ACC112 (cell line): ENCODE measurements around the gene UBE2H.

Experiments
- H2AFZ ChIP-seq: fragments of 200-600 bp; sonication (generic); one replicate; pipeline ENCODE4 v1.6.0; 2017; ENCODE audit warnings: antibody characterized with exemption, low read length; ENCODE audit not compliant: unreplicated experiment
- H3K27ac ChIP-seq: fragments of 200-600 bp; sonication (generic); 2 replicates; pipeline ENCODE4 v1.5.1; 2014; ENCODE audit warnings: low read depth, mild to moderate bottlenecking, antibody characterized with exemption, low read length, moderate library complexity
- H3K27me3 ChIP-seq: fragments of 200-600 bp; sonication (generic); 2 replicates; pipeline ENCODE4 v1.6.1; 2014; ENCODE audit warnings: mild to moderate bottlenecking, antibody characterized with exemption, low read length, moderate library complexity, mixed read lengths; ENCODE audit not compliant: insufficient read depth
- H3K36me3 ChIP-seq: fragments of 200-600 bp; sonication (generic); 2 replicates; pipeline ENCODE4 v1.6.1; 2016; ENCODE audit warnings: mild to moderate bottlenecking, antibody characterized with exemption, low read length, moderate library complexity, mixed read lengths; ENCODE audit not compliant: insufficient read depth
- H3K4me1 ChIP-seq: fragments of 200-600 bp; sonication (generic); one replicate; pipeline ENCODE4 v1.6.1; 2016; ENCODE audit warnings: low read length, mixed read lengths; ENCODE audit not compliant: insufficient read depth, unreplicated experiment, control insufficient read depth
- H3K4me3 ChIP-seq: fragments of 200-600 bp; sonication (generic); 2 replicates; pipeline ENCODE4 v1.5.1; 2014; ENCODE audit warnings: mild to moderate bottlenecking, low read depth, low read length
- H3K79me2 ChIP-seq: fragments of 200-600 bp; sonication (generic); one replicate; pipeline ENCODE4 v1.6.0; 2016; ENCODE audit warnings: low read length; ENCODE audit not compliant: control insufficient read depth, unreplicated experiment, insufficient read depth

Gene UBE2H

GRCh38 chr7:129786825-129787563 lies 165.8 kb downstream of the UBE2H start:
- no peak overlapping the region for H3K27ac ChIP-seq
- H3K36me3 ChIP-seq, result no peaks in the 10 kb centered on the region
- no peaks in the 10 kb centered on the region for H3K4me1 ChIP-seq
- no peak overlapping the region for H3K4me3 ChIP-seq
- no peak overlapping the region for H2AFZ ChIP-seq
- H3K79me2 ChIP-seq, result no peaks in the 10 kb centered on the region
- H3K27me3 ChIP-seq, result peaks cover 44% of the 10 kb centered on the region

DNA sequence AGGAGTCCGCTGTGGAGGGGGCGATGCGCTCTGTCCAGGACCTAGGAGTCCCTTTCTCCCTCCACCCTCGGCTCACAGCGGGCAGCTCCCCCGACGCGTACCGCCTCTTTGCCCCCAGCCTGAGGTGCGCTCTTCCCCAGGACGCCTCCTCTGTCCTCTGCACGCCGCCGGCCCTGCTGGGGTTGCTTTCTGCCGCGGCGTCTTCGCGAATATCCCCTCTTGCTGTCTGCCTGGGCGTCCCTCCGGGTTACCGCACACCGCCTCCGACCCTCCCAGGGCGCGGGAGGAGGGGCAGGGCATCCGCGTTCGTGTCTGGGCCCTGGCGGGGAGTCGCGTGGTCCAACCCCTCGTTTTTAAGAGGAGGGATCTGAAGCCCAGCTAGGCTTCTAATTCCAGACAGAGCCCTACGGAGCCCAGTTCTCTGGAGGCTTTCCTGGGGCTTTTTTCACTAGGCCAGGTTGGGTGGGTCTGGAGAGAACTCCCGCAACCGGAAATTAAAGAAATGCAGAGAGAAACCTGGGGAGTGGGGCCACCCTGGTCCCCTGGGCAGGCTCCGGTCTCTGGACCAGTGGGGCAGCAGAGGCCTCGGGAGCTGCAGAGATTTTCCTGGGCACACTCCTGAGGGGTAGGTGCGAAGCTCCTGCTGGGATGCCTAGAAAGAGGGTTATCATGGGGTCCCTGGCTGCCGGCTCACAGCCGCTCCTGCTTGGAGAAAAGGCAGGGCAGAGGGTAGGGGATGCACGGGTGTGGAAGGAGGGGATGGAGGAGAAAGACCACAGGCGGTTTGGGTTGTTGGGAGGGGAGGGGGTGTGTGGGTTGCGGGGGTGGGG lies 166.9 kb downstream of the UBE2H start:
- H3K27me3 ChIP-seq, result peaks cover 55% of the 10 kb centered on the region

DNA sequence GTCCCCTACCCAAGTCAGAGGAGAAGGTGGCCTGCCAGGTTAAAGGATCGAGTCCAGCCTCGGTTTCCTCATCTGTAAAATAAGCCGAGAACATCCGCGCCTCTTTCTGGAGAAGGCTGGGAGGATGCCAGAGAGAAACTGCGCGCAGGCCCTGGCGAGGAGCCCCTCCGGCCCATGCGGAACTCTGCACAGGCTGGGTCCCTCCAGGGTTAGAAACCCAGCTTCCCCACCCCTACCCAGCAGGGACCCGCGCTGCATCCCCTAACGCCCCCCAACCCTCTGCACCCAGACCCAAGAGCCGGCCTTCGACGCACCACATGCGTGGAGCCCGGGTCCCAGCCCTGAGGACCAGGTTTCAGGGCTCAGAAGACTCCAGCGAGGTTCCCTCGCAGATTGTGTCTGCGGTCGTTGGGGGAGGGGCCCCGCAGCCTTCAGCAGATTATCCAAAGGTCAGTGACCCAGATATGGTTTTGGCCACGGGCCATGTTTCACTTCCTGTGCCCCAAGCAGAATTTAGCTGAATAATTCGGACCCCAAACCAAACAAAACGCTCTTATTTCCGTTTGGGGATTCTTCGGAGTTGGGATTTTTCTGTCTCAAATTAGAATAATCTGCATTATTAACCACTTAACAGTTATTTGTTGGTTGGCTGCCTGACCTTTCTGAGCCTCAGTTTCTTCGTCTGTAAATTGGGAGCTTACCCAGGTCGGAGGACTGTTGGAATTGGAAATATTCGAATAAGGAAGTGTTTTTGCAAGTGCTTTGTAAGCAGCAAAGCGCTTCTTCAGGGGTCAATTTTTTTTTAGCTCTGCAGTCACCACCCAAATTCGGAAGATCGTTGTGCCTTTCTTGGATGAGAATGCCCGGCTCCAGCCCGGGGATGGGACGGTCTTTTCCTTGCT lies 167.7 kb downstream of the UBE2H start:
- Histone ChIP-seq H3K4me1 (no peaks in the 10 kb centered on the region), H3K4me3 (no peak overlapping the region), H3K79me2 (no peaks in the 10 kb centered on the region), H3K27ac (no peak overlapping the region), H3K27me3 (peaks cover 64% of the 10 kb centered on the region), H2AFZ (no peak overlapping the region), H3K36me3 (no peaks in the 10 kb centered on the region)

More for the DNA sequence above, 166.9 kb downstream of the UBE2H start:
- Histone ChIP-seq H3K36me3 (no peaks in the 10 kb centered on the region), H3K4me3 (no peak overlapping the region), H3K79me2 (no peaks in the 10 kb centered on the region), H2AFZ (no peak overlapping the region), H3K4me1 (no peaks in the 10 kb centered on the region), H3K27ac (no peak overlapping the region)

- Histone ChIP-seq H3K27ac (no peak overlapping the region), H3K4me1 (no peaks in the 10 kb centered on the region), H3K79me2 (no peaks in the 10 kb centered on the region), H3K36me3 (no peaks in the 10 kb centered on the region), H3K27me3 (peaks cover 70% of the 10 kb centered on the region), H3K4me3 (no peak overlapping the region), H2AFZ (no peak overlapping the region)
These were observed 168.3 kb downstream of the UBE2H start for GRCh38 chr7:129784437-129784782.

DNA sequence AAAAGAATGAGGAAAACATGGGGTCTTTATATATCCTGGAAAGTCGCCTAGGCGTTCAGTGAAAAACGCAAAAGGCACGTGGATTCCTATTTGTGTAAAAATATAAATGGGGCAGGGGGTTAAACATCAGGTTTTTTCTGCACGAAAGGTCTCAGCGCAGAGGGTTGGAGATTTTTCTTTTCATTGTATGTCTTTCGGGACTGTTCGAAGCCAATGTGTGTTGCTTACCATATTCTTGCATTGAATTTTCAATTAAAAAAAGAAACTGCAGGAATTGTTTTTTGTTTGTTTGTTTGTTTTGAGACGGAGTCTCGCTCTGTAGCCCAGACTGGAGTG lies 169.2 kb downstream of the UBE2H start:
- no peaks in the 10 kb centered on the region for H3K36me3 ChIP-seq
- no peaks in the 10 kb centered on the region for H3K4me1 ChIP-seq
- no peak overlapping the region for H3K27ac ChIP-seq
- peak overlapping the region; percentile 12 for H3K4me3 ChIP-seq
- H3K79me2 ChIP-seq, result no peaks in the 10 kb centered on the region
- peaks cover 79% of the 10 kb centered on the region for H3K27me3 ChIP-seq
- H2AFZ ChIP-seq, result no peak overlapping the region

DNA sequence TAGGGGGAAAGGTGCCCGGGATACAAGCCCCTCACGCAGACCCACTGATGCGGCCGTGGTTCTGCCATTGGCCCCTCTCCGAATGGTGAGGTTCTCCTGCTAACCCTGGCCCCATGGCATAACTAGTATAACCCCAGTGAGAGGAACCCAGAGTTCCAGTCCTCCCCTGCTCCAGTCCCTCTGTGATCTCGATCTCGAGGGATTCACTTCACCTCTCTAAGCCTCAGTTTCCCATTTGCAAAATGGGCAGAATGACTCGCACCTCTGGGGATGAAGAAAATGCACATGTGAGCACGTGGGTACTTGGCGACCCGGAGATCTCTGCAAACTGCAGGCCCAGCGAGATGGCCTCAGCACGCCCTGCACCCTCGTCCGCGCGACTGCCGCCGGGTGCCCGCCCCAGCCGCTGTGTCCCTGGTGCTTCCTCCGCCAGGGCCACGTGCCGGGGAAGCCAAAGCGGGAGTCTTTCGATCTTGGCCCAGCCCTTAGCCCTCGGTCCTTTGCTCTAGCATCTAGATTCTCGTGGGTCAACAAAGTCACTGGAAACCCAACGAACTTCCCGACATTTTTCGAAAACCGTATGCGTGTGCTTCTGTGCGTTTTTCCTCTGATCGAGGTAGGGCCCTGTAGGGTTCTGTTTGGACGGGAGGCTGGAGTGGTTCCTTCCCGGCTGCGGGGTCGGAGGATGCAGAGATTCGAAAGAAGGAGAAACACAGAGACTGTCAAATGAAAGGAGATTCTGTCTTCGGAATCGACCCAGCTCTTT lies 169.8 kb downstream of the UBE2H start:
- Histone ChIP-seq H3K4me3 (peak overlapping the region; percentile 12), H3K27me3 (peaks cover 84% of the 10 kb centered on the region), H3K79me2 (no peaks in the 10 kb centered on the region), H3K27ac (no peak overlapping the region), H3K4me1 (no peaks in the 10 kb centered on the region), H3K36me3 (no peaks in the 10 kb centered on the region), H2AFZ (no peak overlapping the region)

GRCh38 chr7:129781928-129782817 lies 170.6 kb downstream of the UBE2H start:
- no peak overlapping the region for H3K27ac ChIP-seq
- no peaks in the 10 kb centered on the region for H3K36me3 ChIP-seq
- H3K27me3 ChIP-seq, result peaks cover 91% of the 10 kb centered on the region
- no peaks in the 10 kb centered on the region for H3K79me2 ChIP-seq
- H3K4me1 ChIP-seq, result no peaks in the 10 kb centered on the region
- H2AFZ ChIP-seq, result no peak overlapping the region
- no peak overlapping the region for H3K4me3 ChIP-seq

GRCh38 chr7:129780974-129781927 lies 171.5 kb downstream of the UBE2H start:
- no peaks in the 10 kb centered on the region for H3K4me1 ChIP-seq
- no peaks in the 10 kb centered on the region for H3K79me2 ChIP-seq
- H2AFZ ChIP-seq, result no peak overlapping the region
- no peak overlapping the region for H3K4me3 ChIP-seq
- H3K27ac ChIP-seq, result no peak overlapping the region
- no peaks in the 10 kb centered on the region for H3K36me3 ChIP-seq
- H3K27me3 ChIP-seq, result peaks cover 92% of the 10 kb centered on the region
